ENCODE measurements around the gene CATSPER4.
A peak's percentile ranks its signal among the peaks of the same experiment; 100 is the strongest.

Gene CATSPER4

DNA sequence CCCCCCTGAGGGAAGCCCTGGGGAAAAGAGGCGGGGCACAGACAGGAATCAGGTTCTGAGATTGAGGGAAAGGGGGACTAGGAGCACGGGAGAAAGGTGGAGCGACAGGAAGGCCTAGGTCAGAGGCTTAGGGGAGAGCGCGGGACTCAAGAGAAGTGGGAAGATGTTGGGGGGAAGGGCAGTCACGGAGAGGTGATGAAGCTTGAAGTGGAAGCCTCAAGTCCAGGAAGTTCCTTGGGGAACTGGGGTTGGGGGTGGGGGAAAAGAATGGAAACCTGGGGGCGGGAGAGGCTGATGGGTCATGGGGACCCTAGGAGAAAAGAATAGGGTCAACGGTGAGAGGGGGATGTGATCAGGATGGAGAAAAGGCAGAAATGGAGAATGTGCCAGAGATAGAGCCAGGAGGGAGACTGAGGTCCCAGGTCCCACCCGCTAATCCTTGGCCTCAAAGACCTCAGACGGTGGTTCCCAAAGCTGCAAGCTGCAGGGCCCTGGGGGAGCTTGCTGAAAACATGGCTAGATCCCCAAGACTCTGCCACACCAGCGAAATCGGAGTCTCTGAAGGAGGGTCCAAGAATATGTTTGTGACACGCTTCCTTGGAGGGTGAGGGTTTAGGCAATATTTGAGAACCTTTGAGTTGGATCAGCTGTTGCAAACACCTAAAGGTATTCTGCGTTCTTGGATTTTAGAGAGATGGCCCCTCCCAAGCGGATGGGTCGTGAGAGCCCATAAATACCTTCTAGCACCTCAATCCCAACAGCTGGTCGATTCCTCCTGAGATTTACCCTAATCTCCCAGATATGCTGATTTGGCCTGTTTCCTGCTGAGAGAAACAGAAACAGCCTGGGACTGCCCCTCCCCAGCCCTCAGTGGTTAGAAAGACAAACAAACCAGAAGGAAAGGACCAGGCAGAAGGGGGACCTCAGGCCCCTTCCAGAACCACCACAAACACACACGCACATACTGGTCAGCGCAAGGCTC, 25.2 kb upstream of the CATSPER4 start:
- peak; percentile 15 for DNase-seq

DNA sequence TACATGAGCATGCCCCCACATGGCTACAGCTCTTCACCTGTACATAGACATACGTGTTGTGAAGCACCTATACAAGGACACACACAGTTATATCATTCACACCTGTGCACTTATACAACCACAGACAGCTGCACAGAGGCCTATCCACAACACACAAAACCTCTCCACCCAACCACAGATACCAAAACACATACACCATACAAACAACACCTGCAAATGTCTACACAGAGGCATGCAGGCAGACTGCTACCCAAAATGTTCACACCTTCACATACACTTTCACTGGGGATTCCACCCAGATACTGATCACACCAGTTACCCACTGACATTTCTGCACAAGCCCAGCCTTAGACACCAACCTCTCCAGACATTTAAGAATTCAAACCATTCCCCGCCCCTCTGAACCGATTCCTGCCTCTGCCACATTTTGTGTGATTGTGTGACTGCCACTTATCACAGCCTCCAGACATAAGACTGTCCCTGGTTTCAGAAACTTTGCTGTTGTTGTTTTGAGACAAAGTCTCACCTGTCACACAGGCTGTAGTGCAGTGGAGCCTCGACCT, 23.6 kb upstream of the CATSPER4 start:
- DNase-seq = no peak

DNA sequence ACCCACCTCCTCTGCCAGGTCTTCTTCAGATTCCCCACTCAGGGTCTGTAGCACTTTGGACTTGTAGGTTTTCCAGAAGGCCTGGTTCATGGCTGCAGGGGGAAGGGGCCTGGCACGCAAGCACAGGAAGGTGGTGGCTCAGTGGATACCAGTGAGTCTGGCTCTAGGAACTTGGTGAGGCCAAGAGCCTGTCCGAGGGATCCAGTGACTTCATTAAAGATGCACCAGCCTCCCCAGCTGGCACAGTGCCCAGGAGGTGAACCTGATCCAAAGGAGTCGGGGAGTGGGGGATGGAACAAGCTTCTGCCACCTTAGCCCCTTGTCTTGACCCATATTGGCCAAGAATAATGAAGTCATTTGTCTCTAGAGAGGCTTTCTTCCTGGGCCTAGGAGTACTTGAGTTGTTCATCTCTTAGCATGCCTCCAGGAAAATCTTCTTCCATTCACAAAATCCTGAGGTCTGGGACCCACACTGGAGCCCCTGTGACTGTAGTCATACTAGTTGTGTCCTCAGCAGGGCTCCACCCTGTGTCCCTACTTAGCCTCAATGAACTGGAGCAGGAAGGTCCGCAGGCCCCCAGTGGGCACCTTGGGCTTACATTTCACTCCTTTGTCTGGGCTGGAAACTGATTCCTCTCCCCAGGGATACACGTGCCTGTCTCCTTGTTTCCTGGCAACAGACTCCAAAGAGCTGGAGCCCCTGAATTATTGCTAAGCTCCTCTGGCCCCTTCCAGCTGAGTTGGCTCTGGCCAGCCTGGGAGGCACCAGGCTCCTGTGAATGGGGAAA, 21.8 kb upstream of the CATSPER4 start, which contains the start of gene C1orf232:
TSS of gene C1orf232 (minus strand) at position 554 of the 788 bp plus-strand sequence. CDS start at position 90, 464 bp downstream.
- no peak for DNase-seq

DNA sequence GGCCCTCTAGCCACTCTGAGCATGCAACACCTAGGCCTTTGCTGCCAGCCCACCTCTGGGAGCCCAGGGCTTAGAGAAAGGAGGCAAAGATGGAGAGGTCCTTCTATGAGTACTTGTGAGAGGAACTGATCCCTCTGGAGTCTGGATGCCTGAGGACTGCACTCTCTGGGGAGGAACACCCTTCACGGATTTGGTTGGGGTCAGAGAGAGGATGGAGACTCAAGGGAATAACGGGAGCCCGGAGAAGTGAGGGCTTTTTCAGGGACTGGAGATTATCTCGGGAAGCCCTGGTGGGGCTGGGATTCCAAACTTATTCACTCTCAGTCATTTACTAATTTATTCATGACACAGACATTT, 21.2 kb upstream of the CATSPER4 start:
- DNase-seq = no peak

DNA sequence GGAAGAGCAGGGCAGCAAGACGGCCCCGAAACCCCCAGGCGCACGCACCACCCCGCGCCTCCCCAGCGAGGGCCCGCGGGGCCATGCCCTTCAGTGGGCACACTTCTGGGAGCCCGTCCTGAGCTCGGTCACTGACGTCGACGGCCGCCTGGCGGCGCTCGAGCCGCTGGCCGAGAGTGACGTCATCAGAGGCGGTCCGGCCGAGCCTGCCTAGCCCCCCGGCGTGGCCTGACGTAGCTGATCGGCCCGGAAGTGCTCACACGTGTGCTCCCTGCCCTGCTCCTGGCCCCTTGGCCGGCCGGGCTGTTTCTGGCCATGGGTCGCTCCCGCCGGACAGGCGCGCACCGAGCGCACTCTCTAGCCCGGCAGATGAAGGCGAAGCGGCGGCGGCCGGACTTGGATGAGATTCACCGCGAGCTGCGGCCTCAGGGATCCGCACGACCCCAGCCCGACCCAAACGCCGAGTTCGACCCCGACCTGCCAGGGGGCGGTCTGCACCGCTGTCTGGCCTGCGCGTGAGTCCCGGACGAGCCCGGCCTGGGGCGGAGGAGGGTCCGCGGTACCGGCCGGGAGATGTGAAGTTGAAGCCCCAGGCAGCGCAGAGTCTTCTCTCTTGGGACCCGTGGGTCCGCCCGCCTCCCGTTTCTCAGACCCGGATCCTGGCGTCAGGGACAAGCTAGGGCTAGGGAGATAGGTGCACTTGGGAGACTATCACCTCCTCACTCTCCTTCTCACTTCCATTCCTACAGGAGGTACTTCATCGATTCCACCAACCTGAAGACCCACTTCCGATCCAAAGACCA, 20.5 kb upstream of the CATSPER4 start, which contains the start of gene ZNF593:
TSS of gene ZNF593 (plus strand) at position 240 of the 803 bp plus-strand sequence. CDS start at position 316, 76 bp downstream.
- DNase-seq = peak; percentile 89

DNA sequence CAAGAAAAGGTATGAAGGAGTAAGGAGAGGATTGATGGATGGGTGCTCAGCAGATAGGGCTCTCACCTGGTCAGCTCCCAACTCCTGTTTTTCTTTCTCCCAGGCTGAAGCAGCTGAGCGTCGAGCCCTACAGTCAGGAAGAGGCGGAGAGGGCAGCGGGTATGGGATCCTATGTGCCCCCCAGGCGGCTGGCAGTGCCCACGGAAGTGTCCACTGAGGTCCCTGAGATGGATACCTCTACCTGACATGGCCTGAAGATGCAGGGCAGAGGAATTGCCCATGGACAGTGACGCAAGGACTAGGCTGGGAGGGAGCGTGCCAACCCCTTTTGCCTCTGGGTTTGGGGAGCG, 20.0 kb upstream of the CATSPER4 start:
- no peak for DNase-seq

DNA sequence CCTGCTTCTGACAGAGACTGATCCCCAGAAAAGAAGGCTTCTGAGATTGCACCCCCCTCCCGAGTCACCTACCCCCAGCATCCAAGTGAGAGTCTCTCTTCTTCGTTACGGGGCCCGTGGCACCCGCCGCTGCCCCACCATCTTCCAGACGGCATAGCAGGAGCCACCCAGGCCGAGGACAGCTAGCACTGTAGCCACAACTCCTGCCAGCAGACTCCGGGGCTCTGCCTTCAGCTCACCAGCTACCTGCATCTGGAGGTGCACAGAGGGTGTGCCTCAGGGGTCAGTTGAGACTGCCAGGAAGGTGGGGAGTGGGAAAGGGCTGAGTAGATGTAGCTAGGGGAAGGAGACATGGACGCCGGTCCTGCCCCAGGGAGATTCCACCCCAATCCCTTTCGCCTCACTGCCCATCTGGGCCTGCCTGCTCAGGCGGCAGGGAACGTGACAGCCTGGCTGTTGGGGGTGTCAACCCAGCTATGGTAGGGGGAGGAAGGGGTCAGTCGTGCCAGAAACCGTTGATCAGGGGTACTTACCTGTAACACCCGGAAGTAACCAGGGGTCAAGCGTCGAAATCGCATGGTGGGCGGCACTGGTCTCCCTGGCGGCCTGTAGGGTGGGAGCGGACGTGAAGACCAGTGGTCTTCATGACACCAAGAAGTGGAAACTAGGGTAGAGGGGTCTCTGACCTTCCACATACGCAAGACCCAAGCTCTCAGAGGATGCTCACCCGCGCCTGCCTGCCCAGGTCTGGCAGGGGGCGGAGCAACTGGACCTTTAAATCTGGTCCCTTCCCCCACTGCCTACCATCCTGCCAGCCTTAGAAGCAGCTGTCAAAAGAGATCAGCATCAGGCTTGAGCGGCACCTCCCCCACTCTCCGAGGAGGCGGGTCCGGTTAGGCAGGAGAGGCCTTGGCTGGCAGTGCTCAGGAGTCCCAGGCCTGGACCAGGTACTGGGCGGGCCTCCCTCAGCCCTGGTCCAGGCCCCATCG, 19.0 kb upstream of the CATSPER4 start, which contains the start of gene ZNF593OS:
TSS of gene ZNF593OS (minus strand) at position 749 of the 989 bp plus-strand sequence. CDS start at position 578, 171 bp downstream.
- no peak for DNase-seq

DNA sequence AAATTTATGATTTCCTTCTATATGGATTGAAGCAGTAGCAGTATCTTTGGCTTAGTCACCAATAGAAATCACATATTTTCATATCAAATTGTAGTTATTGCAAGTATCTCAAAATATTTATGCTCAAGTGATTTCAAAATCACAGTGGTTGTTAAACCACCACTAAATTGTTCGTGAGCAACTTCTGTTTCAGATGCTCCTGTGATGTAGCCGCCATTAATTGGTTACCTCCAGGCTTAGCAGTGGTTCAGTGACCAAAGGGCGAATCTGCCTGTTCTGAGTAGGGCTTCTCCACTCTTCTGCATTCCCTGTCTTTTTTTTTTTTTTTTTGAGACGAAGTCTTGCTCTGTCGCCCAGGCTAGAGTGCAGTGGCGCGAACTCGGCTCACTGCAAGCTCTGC, 15.1 kb upstream of the CATSPER4 start:
- no peak for DNase-seq

DNA sequence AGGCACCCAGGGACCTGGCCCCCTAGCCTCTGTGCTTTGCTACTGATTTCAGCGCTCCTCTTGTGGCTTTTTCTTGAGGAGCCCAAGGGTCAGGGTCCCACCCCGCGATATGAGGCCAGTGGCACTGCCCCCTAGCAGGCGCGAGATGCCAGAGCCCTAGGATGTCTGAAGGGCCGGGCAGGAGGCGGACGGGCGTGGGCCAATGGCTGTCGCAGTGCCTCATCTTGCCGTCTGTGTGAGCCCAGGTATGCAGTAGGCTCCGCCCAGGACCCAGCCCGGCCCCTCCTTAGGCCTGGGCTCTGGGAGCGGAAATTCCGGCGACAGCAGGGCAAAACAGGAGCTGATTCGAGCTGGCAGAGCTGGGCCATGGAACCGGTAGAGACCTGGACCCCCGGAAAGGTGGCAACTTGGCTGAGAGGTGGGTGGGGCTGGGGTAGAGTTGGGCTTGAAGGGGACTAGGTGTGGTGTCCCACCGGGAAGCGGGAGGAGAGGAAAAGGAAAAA, 13.2 kb upstream of the CATSPER4 start, which contains the start of gene CNKSR1:
TSS of gene CNKSR1 (plus strand) at position 310 of the 503 bp plus-strand sequence. CDS start at position 367, 57 bp downstream.
- no peak for DNase-seq

DNA sequence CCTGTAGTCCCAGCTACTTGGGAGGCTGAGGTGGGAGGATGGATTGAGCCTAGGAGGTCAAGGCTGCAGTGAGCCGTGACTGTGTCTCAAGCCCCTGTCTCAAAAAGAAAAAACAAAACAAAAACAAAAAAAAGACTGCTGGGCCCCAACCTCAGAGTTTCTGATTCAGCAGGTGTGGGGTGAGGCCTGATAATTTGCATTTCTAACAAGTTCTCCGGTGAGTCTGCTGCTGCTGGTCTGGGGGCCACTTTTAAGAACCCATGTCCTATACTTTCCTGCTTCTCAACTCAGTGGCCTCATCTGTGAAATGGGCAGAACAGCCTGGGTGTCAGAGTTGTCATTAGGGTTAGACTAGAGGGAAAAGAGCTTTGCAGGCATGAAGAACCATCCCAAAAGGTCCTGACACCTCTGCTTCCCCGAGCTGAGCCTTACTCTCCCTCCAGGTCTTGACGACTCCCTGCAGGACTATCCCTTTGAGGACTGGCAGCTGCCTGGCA, 10.3 kb upstream of the CATSPER4 start:
- DNase-seq = no peak

DNA sequence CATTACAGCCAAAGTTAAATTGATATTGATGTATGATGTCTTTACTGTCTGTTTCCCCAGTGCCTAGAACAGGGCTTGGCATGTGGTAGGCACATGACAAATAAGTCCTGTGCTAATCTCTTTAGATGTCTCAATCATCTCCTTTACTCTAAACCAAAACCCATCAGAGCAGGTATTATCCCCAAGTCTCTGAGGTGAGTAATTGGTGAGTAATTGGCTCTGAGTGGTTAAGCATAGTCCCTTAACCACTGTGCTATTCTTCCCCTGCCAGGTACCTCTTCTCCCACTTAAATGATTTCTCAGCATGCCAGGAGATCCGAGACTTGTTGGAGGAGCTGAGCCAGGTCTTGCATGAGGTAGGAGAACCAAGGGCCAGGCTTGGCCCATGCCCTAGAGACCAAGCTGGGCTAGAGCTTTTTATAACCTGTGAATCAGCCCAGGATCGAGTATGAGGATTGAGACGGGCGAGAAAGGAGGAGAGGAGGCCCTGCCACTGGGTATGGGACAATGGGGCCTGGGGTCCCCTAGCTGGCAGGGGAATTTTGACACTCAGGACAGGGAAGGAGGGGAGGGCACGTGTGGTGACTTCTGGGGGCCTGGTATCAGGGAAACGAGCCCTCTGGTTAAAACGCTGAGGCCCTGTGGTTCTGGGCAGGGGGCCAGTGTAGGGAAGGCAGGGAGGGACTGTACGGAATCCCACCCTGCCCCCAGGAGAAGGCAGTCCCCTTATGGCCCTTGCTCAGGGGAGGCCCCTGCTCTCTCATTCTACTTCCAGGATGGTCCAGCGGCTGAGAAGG, 8.6 kb upstream of the CATSPER4 start:
- DNase-seq = no peak

DNA sequence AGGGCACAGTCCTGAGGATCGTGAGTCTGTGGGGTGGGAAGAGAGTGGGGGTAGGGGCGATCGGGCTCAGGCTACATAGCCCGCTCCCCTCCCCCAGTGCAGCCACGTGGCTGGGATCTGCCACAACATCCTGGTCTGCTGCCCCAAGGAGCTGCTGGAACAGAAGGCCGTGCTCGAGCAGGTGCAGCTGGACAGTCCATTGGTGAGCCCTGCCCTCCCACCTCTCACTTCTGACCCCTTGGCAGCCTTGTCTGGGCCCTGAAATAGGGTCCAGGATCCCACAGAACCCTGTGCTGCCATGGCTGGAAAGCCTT, 8.1 kb upstream of the CATSPER4 start:
- no peak for DNase-seq

DNA sequence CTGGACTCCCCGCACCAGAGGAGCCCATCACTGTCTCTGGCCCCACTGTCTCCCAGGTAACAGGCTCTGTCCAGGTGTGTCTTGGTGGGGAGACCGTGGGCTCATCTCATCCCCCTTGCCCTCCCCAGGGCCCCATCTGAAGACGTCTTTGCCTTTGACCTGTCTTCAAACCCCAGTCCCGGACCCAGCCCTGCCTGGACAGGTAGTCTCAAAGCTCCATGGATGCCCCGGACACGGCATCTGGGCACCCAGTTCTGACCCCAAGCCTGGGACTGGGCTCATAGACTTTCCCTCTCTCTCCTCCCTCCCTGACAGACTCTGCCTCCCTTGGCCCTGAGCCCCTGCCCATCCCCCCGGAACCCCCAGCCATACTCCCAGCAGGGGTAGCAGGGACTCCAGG, 6.3 kb upstream of the CATSPER4 start:
- DNase-seq = no peak

DNA sequence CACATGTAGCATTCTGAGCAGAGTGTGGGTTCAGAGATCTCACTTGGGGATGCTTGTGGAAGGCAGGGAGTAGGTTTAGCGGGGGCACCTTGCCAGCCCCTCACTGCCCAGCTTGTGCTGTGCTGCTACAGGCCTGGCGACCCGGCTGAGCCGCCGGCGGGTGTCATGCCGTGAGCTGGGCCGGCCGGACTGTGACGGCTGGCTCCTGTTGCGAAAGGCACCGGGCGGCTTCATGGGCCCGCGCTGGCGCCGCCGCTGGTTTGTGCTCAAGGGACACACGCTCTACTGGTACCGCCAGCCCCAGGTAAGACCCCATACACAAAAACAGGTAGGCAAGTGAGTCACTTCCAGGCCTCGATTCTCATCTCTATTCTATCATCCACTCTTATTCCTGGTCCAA, 5.5 kb upstream of the CATSPER4 start:
- no peak for DNase-seq

DNA sequence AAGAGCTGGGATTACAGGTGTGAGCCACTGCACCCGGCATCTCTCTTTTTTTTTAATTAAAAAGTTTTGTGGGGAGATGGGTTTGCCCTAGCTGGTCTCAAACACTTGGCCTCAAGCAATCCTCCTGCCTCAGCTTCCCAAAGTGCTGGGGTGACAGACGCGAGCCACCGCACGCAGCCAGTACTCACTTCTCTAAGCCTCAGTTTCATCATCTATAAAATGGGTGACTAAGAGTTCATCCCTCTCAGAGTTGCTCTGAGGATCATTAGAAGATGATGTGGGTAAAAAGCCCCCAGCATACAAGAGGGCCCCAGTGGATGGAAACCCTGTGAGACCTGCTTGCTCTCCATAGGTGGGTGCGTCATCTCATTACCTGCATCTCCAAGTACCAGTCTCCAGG, 2.5 kb upstream of the CATSPER4 start:
- no peak for DNase-seq

DNA sequence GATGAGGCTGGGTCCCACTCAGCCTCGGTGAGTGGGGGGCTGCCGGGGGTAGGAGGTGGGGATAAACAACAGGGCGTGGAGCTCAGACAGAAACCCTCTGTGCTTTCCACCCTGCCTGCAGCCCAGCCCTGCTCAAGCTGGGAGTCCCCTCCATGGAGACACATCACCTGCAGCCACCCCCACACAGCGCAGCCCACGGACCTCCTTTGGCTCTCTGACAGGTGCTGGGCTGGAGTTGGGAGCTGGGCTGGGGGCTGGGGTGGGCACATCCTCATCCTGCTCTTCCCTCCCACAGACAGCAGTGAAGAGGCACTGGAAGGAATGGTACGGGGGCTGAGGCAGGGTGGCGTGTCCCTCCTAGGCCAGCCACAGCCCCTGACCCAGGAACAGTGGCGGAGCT, 1.9 kb upstream of the CATSPER4 start:
- no peak for DNase-seq

DNA sequence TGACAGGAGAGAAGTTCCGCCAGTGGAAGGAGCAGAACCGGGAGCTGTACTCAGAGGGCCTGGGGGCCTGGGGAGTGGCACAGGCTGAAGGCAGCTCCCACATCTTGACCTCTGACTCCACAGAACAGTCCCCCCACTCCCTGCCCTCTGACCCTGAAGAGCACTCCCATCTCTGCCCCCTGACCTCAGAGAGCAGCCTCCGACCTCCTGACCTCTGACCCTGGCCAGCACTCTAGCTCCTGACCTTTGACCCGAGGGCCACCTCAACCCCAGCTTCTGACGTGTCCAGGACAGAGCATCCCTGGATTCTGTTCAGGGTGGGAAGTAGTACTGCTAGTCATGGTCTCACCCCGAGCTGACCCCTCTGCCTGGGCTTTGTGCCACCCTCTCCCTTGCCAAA, 1.1 kb upstream of the CATSPER4 start:
- no peak for DNase-seq

DNA sequence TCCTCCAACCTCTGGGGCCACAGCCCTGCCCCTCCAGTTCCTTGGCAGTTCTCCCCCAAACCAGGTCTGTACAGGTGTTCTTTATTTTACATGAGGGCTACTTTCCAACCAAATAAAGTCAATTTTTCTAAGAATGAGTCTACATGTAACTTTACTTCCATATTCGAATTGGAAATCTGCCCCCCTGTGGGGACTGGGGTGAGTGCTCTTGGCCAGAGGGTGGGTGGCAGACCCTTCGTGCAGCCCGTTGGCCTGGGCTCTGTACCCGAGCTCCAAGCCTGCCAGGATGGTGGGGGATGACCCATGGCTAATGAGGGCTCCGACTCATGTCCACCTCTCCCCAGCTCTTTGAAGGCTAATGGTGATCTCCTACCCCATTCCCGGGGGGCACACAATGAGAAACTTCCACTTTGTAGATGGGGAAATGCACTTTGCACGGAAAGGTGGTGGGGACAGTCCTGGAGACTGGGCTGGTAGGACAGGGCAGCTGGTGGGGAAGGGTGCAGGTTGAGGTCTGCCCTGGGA, 589 bp upstream of the CATSPER4 start:
- no peak for DNase-seq

DNA sequence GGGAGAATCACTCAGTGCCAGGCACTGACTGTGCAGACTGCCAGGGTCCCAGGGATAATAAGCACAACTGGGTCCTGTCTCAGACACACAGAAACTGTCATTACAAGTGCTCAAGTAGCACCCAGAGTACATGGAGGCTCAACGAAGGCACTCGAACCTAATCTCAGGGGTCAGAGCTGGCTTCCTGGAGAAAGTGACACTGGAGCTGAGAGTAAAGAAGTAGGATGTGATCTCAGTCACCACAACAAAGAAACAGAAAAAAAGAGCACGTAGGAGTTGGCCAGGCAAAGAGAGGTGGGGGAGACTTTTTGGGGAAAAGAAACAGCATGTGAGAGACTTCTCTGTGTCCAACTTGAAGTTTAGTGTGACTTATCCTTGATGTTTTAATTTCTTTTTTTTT, 1.3 kb downstream of the CATSPER4 start:
- no peak for DNase-seq

DNA sequence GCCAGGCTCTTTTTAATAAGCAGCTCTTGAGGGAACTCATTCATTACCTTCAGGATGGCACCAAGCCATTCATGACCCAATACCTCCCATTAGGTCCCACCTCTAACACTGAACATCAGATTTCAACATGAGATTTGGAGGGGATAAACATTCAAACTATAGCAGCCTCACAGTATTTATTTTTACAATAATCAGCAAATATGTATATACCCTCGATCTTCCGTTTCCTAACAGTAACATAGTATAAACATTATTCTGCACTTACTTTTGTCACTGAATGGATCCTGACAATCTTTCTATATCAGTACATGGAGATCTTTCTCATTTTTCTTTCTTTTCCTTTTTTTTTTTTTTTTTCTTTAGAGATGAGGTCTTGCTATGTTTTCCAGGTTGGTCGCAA, 5.4 kb downstream of the CATSPER4 start:
- DNase-seq = no peak
